H1 (cell line): ENCODE results near the gene RAP1A. TPM values are rescaled to one million over a fixed set of nuclear protein-coding genes. Genes with fewer than 3 reads are reported as not detected.

Experiments used
- CTCF ChIA-PET: fragments of 300-600 bp; sonication (Branson Sonifier 250); formaldehyde crosslinking; loops from one replicate; lab custom pipeline; 2021; ENCODE audit not compliant: partially characterized antibody; lab: Charles Lee
- POLR2A ChIA-PET: fragments of 300-600 bp; sonication (Branson Sonifier 250); formaldehyde crosslinking; loops from one replicate; lab custom pipeline; 2021; ENCODE audit warnings: inconsistent platforms; ENCODE audit not compliant: partially characterized antibody; lab: Charles Lee
- DNase-seq, 2 experiments: peaks; one replicate each; pipeline versions ENCODE4 v3.0.0 to v3.0.0-alpha.2; 2010 to 2022; ENCODE audit warnings: low spot score in 2 of 2, low read depth in 1 of 2, mixed read lengths in 1 of 2
- FAIRE-seq: peaks from 2 replicates; lab custom pipeline; 2011; peaks lifted over from hg19 to GRCh38; lab: Jason Lieb, UNC
- H2AFZ ChIP-seq: 2 replicates; pipeline ENCODE4 v1.8.1; 2012; ENCODE audit warnings: low read length, inconsistent platforms
- H2AK5ac ChIP-seq: 2 replicates; pipeline ENCODE4 v1.6.1; 2013; ENCODE audit warnings: low read depth, low read length
- H2BK120ac ChIP-seq: replicated peaks from 2 replicates; pipeline ENCODE3; 2013; ENCODE audit warnings: low read depth, low read length, inconsistent platforms
- H2BK12ac ChIP-seq: 2 replicates; pipeline ENCODE4 v1.6.1; 2013; ENCODE audit warnings: low read depth, low read length
- H2BK15ac ChIP-seq: 2 replicates; pipeline ENCODE4 v1.6.1; 2013; ENCODE audit warnings: low read length
- H2BK20ac ChIP-seq: 2 replicates; pipeline ENCODE4 v1.6.1; 2013; ENCODE audit warnings: low read length
- H2BK5ac ChIP-seq: 2 replicates; pipeline ENCODE4 v1.6.1; 2013; ENCODE audit warnings: low read depth, low read length
- H3K14ac ChIP-seq: 2 replicates; pipeline ENCODE4 v1.6.1; 2013; ENCODE audit warnings: inconsistent platforms; ENCODE audit not compliant: insufficient read length
- H3K18ac ChIP-seq: 2 replicates; pipeline ENCODE4 v1.6.1; 2013; ENCODE audit warnings: low read length; ENCODE audit errors: extremely low read depth
- H3K23ac ChIP-seq: 2 replicates; pipeline ENCODE4 v1.6.1; 2013; ENCODE audit warnings: inconsistent platforms; ENCODE audit not compliant: insufficient read length
- H3K23me2 ChIP-seq: 2 replicates; pipeline ENCODE4 v1.6.1; 2013; ENCODE audit warnings: low read depth, low read length
- H3K27ac ChIP-seq: 2 replicates; pipeline ENCODE4 v1.6.1; 2011; ENCODE audit warnings: low read depth, low read length, inconsistent platforms
- H3K27me3 ChIP-seq, 4 experiments: replicated peaks in 1 of 4; 1 replicate in 1 of 4; 2 replicates in 3 of 4; pipeline versions ENCODE4 v1.6.1 to v1.8.1; 2011 to 2013; ENCODE audit warnings: low read length in 3 of 4, mild to moderate bottlenecking in 3 of 4, inconsistent platforms in 2 of 4, mixed read lengths in 2 of 4, moderate library complexity in 1 of 4; ENCODE audit not compliant: control insufficient read depth in 3 of 4, insufficient read depth in 3 of 4; ENCODE audit errors: extremely low read depth in 1 of 4
- H3K36me3 ChIP-seq, 4 experiments: 2 replicates each; pipeline versions ENCODE4 v1.6.1 to v1.8.1; 2011 to 2013; ENCODE audit warnings: mild to moderate bottlenecking in 4 of 4, low read length in 3 of 4, moderate library complexity in 2 of 4, control low read depth in 1 of 4, inconsistent platforms in 1 of 4; ENCODE audit not compliant: insufficient read depth in 4 of 4, control insufficient read depth in 2 of 4
- H3K4ac ChIP-seq: replicated peaks from 2 replicates; pipeline ENCODE3; 2013; ENCODE audit warnings: low read length, low read depth, mixed read lengths, inconsistent platforms; ENCODE audit not compliant: insufficient read length
- H3K4me1 ChIP-seq, 4 experiments: replicated peaks in 1 of 4; 1 replicate in 1 of 4; 2 replicates in 3 of 4; pipeline versions ENCODE4 v1.6.1 to v1.8.1; 2011 to 2013; ENCODE audit warnings: low read length in 3 of 4, inconsistent platforms in 2 of 4, mixed read lengths in 1 of 4; ENCODE audit not compliant: insufficient read depth in 4 of 4, control insufficient read depth in 3 of 4
- H3K4me2 ChIP-seq, 2 experiments: 2 replicates each; pipeline versions ENCODE4 v1.6.1 to v1.8.1; 2011 to 2013; ENCODE audit warnings: low read depth in 2 of 2, low read length in 2 of 2, control low read depth in 1 of 2, inconsistent platforms in 1 of 2, mild to moderate bottlenecking in 1 of 2; ENCODE audit not compliant: insufficient read depth in 1 of 2
- H3K4me3 ChIP-seq, 4 experiments: fragments of 200-600, 300-600 bp in 1 of 4; sonication (generic), shearing (Covaris generic), sonication (Bioruptor Twin) in 1 of 4; 2 replicates each; pipeline versions ENCODE4 v1.5.1 to v1.8.1; 2011 to 2016; ENCODE audit warnings: low read length in 4 of 4, low read depth in 3 of 4, control low read depth in 2 of 4, inconsistent platforms in 2 of 4, mild to moderate bottlenecking in 2 of 4, mixed read lengths in 1 of 4, moderate library complexity in 1 of 4; ENCODE audit not compliant: insufficient read depth in 2 of 4; ENCODE audit errors: extremely low read depth in 1 of 4
- H3K56ac ChIP-seq: replicated peaks from 2 replicates; pipeline ENCODE3; 2013; ENCODE audit warnings: low read depth, mild to moderate bottlenecking, mixed read lengths, low read length, inconsistent platforms; ENCODE audit not compliant: insufficient read length
- H3K79me1 ChIP-seq: 2 replicates; pipeline ENCODE4 v1.6.1; 2013; ENCODE audit warnings: low read depth, low read length, control low read depth
- H3K79me2 ChIP-seq, 2 experiments: 2 replicates each; pipeline versions ENCODE4 v1.6.1 to v1.8.1; 2012 to 2013; ENCODE audit warnings: low read length in 2 of 2, mild to moderate bottlenecking in 2 of 2, inconsistent platforms in 1 of 2; ENCODE audit not compliant: insufficient read depth in 2 of 2, control insufficient read depth in 1 of 2
- H3K9ac ChIP-seq, 4 experiments: replicated peaks in 1 of 4; 1 replicate in 1 of 4; 2 replicates in 3 of 4; pipeline versions ENCODE4 v1.6.1 to v1.8.1; 2011 to 2013; ENCODE audit warnings: low read depth in 3 of 4, low read length in 3 of 4, control low read depth in 2 of 4, mild to moderate bottlenecking in 2 of 4, moderate library complexity in 2 of 4, inconsistent platforms in 1 of 4; ENCODE audit errors: extremely low read depth in 1 of 4
- H3K9me3 ChIP-seq, 2 experiments: 2 replicates each; pipeline versions ENCODE4 v1.6.1 to v1.8.1; 2012 to 2013; ENCODE audit warnings: mild to moderate bottlenecking in 2 of 2, moderate library complexity in 2 of 2, control low read depth in 1 of 2, inconsistent platforms in 1 of 2, low read depth in 1 of 2, low read length in 1 of 2, mixed read lengths in 1 of 2; ENCODE audit not compliant: insufficient read depth in 2 of 2
- H4K20me1 ChIP-seq, 2 experiments: replicated peaks in 1 of 2; 2 replicates each; pipeline versions ENCODE3 to v1.8.1; 2011 to 2013; ENCODE audit warnings: inconsistent platforms in 2 of 2, low read length in 2 of 2, mild to moderate bottlenecking in 1 of 2; ENCODE audit not compliant: insufficient read depth in 2 of 2, control insufficient read depth in 1 of 2
- H4K5ac ChIP-seq: 2 replicates; pipeline ENCODE4 v1.6.1; 2013; ENCODE audit warnings: low read length, low read depth, mixed read lengths, inconsistent platforms; ENCODE audit not compliant: insufficient read length
- H4K8ac ChIP-seq: 2 replicates; pipeline ENCODE4 v1.8.0; 2013; ENCODE audit warnings: mild to moderate bottlenecking, moderate library complexity, low read length, inconsistent platforms; ENCODE audit not compliant: insufficient read depth; ENCODE audit errors: extremely low read depth
- H4K91ac ChIP-seq: replicated peaks from 2 replicates; pipeline ENCODE3; 2013; ENCODE audit warnings: low read length, mixed read lengths, inconsistent platforms; ENCODE audit not compliant: insufficient read length
- RNF2 ChIP-seq: fragments of 200-900, 300-1000 bp; sonication (generic); IDR thresholded peaks from 2 replicates; pipeline ENCODE4 v1.7.1; 2016; ENCODE audit warnings: borderline replicate concordance, low read depth, mild to moderate bottlenecking, antibody characterized with exemption, low read length; ENCODE audit not compliant: poor library complexity, severe bottlenecking; ENCODE audit errors: missing control alignments
- SIN3A ChIP-seq, 2 experiments: IDR thresholded peaks in 1 of 2; conservative IDR thresholded peaks in 1 of 2; 2 replicates each; pipeline ENCODE4 v1.6.1; 2011 to 2012; ENCODE audit warnings: low read length in 2 of 2, improper control_type of control experiment in 1 of 2, low read depth in 1 of 2, mild to moderate bottlenecking in 1 of 2
- WGBS, 2 experiments: shearing (Covaris generic) in 1 of 2; methylation state at CpG; one replicate each; pipeline versions ENCODE4 v1.1.6 to v1.1.7; 2013 to 2015; ENCODE audit warnings: low lambda C conversion rate in 2 of 2, mixed read lengths in 2 of 2, inconsistent platforms in 1 of 2, low coverage in 1 of 2, missing lambda C conversion rate in 1 of 2; ENCODE audit not compliant: insufficient replicate concordance in 2 of 2, insufficient coverage in 1 of 2, insufficient read length in 1 of 2; ENCODE audit errors: extremely low coverage in 1 of 2, missing lambda C conversion rate in 1 of 2; 5-methylcytosine and 5-hydroxymethylcytosine counted together
- polyA plus RNA-seq, 7 experiments: library from polyadenylated mRNA; depleted of rRNA in 3 of 7; stranded (reverse) in 5 of 7; unstranded in 2 of 7; fragments of >200 nt in 5 of 7; fragments of 200-250 nt in 2 of 7; gene quantifications; 1 replicate in 5 of 7; 2 replicates in 1 of 7; 4 replicates in 1 of 7; pipeline versions ENCODE4 v1.2.1 to v1.2.3, GENCODE V29; 2011 to 2013; ENCODE audit warnings: missing spikeins in 2 of 7, mixed read lengths in 2 of 7
- total RNA-seq: library from RNA; stranded (reverse); fragmentation: NEBNext Ultra II Directional; extraction: Animal tissue kit (Norgen Biotek cat#: 25700); gene quantifications from 2 replicates; pipeline ENCODE4 v1.2.1, GENCODE V29; 2021

RAP1A gene
- total and polyA plus RNA-seq, 2 of the 8 experiments (the other 6 are each of a cell fraction or from before 2014, with no cell fraction given), result 10.9 to 35.8 TPM

DNA sequence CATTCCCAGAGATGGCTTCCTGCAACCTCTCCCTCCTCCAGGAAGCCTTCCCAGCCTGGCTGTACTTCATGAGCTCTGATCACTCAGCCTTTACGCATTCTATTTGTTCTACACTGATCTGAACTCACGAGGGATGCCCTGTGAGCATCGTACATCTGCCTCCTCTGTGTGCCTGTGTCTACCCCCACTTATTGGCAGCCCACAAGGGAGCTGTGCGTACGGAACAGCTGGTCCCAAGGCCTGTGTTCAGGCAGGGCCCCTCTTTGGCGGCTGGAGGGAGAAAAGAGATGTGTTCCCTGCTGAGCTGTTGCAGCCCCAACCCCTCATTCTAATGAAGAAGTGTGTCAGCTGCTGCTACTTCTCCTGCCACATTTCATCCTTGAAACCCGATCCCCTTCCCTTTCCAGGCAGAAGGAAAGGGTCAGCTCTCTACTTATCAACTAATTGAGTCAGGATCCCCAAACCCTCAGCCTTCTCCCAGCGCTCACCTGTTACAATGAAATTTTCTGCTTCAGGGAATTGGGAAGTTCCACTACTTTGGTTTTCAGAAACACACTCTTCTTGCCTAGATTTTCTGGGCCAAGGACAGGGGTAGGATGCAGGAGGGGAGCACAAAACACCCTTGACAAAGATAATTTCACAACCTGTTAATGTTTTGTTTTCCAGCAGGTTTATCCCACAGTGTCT is 116.4 kb downstream of the RAP1A start:
- H2AK5ac ChIP-seq, result no peak overlapping the region
- H3K27ac ChIP-seq, result no peak overlapping the region; the same call in 1 of the 2 replicates
- H2BK15ac ChIP-seq, result no peak overlapping the region
- H3K4me2 ChIP-seq, result peak overlapping the region; percentile 89 to 97
- no peak overlapping the region for H3K14ac ChIP-seq
- 0 out of 7 replicates have a peak overlapping the region, but pooled peaks of 1 of the 4 experiments have one; percentile 11 for H3K9ac ChIP-seq
- no peak overlapping the region for H2BK20ac ChIP-seq
- H2BK5ac ChIP-seq, result peak overlapping the region; percentile 68; the same call in 1 of the 2 replicates
- H2BK120ac ChIP-seq, result no peak overlapping the region
- no peak overlapping the region for H4K91ac ChIP-seq
- FAIRE-seq, result no peak
- 29% methylated on average over 8 of the region's 8 CpGs; no CpG with 5 or more reads in 1 of the 2 experiments for WGBS, 2 experiments
- H3K27me3 ChIP-seq, result peaks cover 0 to 1% (median under 1%) of the 10 kb centered on the region in 4 experiments; a peak in 3 of 7 replicates
- peaks cover 0 to 10% of the 10 kb centered on the region in 2 experiments for H4K20me1 ChIP-seq
- H3K23me2 ChIP-seq, result peaks cover 16% of the 10 kb centered on the region; the same call in 1 of the 2 replicates
- H3K23ac ChIP-seq, result no peak overlapping the region
- H3K56ac ChIP-seq, result no peak overlapping the region
- H3K4me1 ChIP-seq, result peaks cover 19 to 24% (median 22%) of the 10 kb centered on the region in 4 experiments
- H3K9me3 ChIP-seq, result no peaks in the 10 kb centered on the region
- H3K18ac ChIP-seq, result peak overlapping the region; percentile 41; the same call in 1 of the 2 replicates
- no peak overlapping the region for H2AFZ ChIP-seq
- peaks cover 0 to 3% (median 0%) of the 10 kb centered on the region in 4 experiments; a peak in 3 of 8 replicates for H3K36me3 ChIP-seq
- H4K5ac ChIP-seq, result peak overlapping the region; percentile 18
- ChIA-PET POLR2A (interaction anchor here (0.9 to 19.0 kb wide), 9 partner anchors 9 to 31 kb away, joined by 3 to 343 read pairs (median 4); partner anchors contain the start of gene DDX20), CTCF (interaction anchor here (0.5 to 42.0 kb wide), 5 partner anchors 6 to 228 kb away, joined by 3 to 1070 read pairs (median 11); partner anchors contain the start of genes DDX20 and INKA2)
- peak overlapping the region in 3 of 4 experiments; percentile 10 to 70 (median 17); a peak in 6 of 8 replicates for H3K4me3 ChIP-seq
- H3K79me2 ChIP-seq, result peaks cover 0 to 46% of the 10 kb centered on the region in 2 experiments; a peak in 3 of 4 replicates
- H2BK12ac ChIP-seq, result peak overlapping the region; percentile 69; the same call in 1 of the 2 replicates
- peak in 1 of 2 experiments; percentile 52 for DNase-seq
- no peak overlapping the region for H3K4ac ChIP-seq
- no peak overlapping the region for H4K8ac ChIP-seq
- peak in 1 of 2 experiments; percentile 86; a peak in 2 of 4 replicates for TF ChIP-seq SIN3A (conservative IDR thresholded peaks at IDR 0.05 in 1 of 2, IDR thresholded peaks at IDR 0.05 in 1 of 2; ENCODE audit: low read depth in 1 of 2, low read length in 2 of 2)
- no peak for TF ChIP-seq RNF2
- peaks cover 6% of the 10 kb centered on the region; the same call in 1 of the 2 replicates for H3K79me1 ChIP-seq
